ENCODE measurements around the gene PREPL.

DNA sequence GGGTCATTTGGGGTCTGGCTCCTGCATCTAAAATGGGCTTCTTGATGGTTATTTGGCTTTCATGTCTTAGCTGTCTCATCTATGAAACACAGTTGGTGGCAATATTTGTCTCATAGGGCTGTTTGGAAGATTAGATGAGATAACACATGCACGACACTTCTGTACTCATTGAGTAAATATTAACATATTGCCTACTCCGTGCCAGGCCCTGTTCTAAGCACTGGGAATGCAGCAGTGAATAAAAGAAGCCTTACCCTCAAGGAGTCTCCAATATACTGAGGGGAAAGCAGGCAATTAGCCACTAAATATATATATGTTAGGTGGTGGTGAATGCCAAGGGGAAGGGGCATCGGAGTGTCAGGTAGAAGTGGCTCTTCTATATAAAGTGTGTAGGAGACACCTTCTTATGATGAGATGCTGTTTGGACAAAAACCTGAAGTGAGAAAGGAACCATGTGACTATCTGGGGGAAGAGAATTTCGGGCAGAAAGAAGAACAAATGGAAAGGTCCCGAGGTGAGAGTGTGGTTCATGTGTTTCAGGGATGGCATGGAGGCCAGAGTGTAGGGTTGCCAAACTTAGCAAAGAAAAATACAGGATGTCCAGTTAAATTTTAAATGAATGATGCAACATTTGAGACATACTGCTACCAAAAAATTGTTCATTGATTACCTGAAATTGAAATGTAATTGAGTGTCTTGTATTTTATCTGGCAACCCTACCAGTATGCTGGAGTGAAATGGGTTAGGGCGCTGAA, 74.2 kb downstream of the PREPL start:
- TF ChIP-seq, protein P1, sequence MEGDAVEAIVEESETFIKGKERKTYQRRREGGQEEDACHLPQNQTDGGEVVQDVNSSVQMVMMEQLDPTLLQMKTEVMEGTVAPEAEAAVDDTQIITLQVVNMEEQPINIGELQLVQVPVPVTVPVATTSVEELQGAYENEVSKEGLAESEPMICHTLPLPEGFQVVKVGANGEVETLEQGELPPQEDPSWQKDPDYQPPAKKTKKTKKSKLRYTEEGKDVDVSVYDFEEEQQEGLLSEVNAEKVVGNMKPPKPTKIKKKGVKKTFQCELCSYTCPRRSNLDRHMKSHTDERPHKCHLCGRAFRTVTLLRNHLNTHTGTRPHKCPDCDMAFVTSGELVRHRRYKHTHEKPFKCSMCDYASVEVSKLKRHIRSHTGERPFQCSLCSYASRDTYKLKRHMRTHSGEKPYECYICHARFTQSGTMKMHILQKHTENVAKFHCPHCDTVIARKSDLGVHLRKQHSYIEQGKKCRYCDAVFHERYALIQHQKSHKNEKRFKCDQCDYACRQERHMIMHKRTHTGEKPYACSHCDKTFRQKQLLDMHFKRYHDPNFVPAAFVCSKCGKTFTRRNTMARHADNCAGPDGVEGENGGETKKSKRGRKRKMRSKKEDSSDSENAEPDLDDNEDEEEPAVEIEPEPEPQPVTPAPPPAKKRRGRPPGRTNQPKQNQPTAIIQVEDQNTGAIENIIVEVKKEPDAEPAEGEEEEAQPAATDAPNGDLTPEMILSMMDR (IDR thresholded peaks at IDR 0.05): no peak
- TF ChIP-seq POLR2A (IDR thresholded peaks at IDR 0.05): no peak

Measured in Peyer's patch (tissue), 4 donors.